ENCODE measurements around the gene CMIP. TPM values are rescaled to one million over a fixed set of nuclear protein-coding genes. Genes with fewer than 3 reads are reported as not detected.
A peak's percentile ranks its signal among the peaks of the same experiment; 100 is the strongest.

Gene CMIP
- total RNA-seq, 1 donor from 2014 or later: 18.8 TPM

DNA sequence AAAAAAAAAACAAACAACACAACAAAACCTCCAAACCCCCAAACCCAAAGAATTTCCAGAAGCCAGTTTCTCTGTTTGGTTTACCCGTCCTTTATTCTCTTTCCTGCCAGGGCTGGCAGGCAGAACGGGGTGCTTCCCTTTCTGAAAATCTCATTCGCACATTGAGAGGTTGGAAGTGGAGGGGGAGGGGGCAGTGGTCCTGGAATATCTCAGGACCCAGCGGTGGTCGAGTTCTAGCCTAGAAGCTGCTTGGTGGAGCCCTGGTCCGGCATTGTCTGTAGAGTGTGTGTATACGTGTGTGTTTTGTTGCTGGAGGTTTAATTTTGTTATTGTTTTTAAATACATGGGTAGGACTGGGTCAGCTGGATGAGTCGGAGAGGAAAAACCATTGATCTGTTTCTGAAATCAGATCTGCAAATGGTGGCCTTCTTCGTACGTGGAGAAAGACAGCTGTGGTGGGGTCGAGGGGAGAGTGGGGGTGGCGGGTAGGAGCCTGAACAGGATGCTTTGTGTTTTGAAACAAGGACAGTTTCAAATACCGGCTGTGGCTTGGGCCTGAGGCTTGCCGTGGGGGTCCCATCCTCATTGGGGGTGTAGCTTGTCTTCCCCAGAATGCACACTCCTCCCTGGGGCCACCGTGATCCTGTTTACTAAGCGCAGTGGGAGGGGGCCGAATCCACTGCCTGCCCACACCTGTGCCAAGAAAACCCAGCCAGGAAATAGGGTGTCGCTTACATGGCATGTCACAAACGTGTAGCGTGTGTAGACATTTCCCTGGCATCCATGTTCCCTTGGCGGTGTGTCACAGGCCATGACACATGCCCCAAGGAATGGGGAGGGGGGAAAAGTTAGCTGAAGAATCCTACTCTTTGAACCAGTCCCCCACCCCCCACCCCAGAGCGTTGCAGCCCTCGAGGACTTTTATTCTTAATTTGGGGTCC, 1.6 kb downstream of the CMIP start:
- no peak for FAIRE-seq
- no peak for DNase-seq (ENCODE audit: low spot score in 2 of 2)

DNA sequence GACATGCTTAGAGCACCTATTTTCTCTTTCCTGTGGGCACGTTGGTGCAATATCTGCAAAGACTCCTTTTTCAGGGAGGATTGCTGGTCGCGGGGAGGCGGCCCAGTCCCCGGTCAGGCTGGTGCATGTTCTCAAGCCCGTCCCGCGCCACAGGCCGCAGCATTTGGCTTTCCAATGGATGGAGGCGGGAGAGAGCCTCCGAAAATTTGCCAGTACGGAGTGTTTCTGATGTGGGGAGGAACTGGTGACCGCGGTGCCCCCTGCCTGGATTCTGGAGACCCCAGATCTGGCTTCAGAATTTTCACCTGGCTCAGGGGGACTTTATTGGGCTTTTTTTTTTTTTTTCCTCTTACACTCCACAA, 2.3 kb downstream of the CMIP start:
- no peak for FAIRE-seq
- DNase-seq (ENCODE audit: low spot score in 2 of 2): no peak

DNA sequence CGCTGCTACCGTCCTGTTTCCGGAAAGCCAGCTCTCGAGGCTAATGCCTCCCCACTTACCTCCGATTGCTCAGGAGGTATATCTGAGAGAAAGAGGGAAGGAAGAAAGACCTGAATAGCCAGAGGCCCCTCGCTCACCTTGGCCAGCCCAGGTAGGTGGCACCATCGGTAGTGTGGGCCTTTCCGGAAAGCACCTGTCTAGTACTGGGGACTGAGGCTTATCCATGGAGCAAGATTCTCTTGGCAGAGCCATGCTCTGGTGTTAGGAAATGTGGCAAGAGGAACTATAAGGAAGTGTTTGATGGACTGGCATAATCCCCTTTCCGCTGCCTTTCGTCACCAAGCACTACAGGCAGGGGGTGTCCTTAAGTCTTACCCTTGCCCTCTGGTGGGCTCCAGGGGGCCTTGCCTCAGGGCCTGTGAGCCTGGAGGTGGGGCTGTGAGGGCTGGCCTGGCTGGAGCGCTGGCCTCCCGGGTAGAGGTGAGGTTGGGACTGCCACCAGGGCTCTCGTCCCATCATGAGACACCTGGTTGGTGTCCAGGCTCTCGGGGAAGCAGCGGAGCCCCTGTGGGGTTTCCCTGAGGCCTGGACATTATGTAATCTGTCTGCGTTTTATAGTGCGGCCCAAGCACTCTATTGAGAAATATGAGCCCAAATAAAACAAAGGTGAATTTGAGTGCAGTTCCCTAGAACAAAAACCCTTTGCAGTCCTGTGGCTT, 2.9 kb downstream of the CMIP start:
- FAIRE-seq (no peak), DNase-seq (ENCODE audit: low spot score in 2 of 2) (no peak)

DNA sequence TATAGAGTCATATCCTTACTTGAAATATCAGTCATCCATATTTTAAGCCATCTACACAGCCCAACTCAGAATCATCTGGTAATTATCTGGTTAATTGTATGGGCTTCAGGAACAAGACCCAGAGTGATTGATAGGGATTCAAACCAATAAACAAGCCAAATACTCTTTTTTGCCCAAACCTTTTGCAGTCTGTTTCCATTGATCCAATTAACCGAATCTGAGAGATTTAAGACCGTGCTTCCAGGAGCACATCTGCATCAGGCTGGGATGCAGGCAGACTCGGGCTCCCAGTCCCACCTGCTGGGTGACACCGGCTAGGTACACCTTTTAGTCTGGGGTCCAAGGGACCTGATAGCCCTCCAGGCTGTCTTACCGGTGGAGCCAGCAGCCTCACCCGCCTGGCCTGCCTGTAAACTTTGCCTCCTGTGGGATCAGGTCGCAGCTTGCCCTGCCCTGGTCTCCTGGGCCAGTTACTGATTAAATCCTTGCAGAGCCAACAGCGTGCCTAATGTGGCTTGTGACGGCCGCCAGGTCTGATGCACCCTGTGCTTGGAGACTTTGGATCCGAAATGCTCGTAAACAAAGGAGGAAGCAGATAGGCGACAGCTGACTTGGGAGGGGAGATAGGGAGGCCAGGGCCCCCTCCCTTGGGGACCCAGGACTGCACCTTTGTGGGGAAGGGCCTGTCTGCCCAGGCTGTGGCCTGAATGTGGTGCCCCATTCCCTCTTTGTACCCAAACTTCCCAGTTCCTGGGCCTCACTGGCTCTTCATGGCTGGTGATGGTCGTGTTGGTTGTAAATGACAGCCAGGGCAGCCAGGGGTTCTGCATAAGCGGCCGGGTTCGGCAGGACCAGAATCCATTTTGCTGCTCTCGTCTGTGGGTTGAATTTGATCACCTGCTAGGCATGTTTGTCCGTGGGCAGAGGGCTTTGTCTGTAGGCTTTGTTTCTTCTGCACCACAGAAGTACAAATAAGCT, 3.8 kb downstream of the CMIP start:
- DNase-seq (ENCODE audit: low spot score in 2 of 2) (no peak), FAIRE-seq (no peak)

DNA sequence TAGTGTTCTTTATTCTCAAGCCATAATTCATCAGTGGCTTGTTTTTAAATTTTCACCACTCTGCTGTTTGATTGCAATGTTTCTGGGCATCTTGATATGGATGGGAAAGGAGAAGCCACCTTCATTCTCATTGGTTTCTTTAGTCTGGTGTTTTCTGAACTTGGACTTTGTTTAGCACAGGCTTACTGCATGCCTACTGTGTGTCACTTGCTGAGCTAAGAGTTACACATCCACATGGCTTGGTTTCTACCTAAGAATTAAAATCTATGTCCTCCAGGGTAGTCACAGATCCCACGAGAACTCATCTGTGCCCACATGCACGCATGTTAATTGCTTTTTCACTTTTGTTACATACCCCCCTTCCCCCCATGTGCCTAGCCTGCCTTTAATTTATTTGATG, 4.6 kb downstream of the CMIP start:
- DNase-seq (ENCODE audit: low spot score in 2 of 2): no peak
- no peak for FAIRE-seq

DNA sequence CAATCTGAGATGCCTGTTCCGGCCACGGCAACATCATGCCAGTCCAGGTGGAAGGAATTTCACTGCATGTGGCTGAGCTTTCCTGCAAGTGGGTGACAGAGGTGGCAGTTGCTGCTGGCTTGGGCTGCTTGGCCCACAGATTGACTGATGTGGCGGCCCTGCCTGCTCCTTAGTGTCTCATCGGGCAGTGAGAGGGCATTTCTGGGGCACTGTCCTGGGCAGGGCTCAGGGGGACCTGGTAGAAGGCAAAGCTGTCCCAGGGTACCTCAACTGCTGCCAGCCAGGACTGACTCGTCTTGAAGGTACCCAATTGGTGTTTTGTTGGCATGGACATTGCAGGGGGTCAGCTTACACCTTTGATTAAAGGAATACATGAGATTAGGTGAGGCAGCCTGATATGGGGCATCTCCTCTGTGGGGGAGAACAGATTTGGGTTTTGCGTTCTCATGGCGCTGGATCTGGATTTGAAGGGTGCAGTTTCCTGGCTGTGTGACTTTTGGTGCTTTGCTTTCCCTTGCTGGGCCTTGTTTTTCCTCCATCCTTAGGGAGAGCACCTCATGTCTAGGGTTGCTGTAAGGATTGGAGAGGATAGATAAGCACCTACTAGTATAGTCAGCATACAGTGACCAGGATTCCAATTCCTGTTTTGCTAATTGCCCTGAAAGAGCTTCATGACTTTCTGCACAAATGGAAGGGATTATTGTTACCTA, 5.4 kb downstream of the CMIP start:
- FAIRE-seq (no peak), DNase-seq (ENCODE audit: low spot score in 2 of 2) (no peak)

DNA sequence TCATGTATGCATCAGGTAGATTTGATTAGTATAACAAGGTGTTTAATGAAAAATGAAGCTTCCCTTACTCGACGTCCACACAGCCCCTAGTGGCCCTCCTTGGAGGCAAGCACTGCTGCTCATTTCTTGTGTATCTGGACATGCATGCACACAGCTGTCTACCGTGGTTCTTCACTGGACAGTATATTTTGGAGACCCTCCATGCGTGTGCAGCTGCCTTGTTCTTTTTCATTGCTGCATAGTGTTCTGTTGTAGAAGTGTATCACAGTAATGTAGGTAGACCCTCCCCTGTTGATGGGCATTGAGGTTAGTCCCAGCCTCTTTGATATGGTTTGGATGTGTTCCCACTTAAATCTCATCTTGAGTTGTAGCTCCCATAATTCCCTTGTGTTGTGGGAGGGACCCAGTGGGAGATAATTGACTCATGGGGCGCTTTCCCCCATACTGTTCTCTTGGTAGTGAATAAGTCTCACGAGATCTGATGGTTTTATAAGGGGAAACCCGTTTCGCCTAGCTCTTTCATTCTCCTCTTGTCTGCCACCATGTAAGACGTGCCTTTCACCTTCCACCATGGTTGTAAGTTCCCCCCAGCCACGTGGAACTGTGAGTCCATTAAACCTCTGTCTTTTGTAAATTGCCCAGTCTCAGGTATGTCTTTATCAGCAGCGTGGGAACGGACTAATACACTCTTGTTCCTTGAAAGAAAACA, 6.3 kb downstream of the CMIP start:
- FAIRE-seq (no peak), DNase-seq (ENCODE audit: low spot score in 2 of 2) (no peak)

DNA sequence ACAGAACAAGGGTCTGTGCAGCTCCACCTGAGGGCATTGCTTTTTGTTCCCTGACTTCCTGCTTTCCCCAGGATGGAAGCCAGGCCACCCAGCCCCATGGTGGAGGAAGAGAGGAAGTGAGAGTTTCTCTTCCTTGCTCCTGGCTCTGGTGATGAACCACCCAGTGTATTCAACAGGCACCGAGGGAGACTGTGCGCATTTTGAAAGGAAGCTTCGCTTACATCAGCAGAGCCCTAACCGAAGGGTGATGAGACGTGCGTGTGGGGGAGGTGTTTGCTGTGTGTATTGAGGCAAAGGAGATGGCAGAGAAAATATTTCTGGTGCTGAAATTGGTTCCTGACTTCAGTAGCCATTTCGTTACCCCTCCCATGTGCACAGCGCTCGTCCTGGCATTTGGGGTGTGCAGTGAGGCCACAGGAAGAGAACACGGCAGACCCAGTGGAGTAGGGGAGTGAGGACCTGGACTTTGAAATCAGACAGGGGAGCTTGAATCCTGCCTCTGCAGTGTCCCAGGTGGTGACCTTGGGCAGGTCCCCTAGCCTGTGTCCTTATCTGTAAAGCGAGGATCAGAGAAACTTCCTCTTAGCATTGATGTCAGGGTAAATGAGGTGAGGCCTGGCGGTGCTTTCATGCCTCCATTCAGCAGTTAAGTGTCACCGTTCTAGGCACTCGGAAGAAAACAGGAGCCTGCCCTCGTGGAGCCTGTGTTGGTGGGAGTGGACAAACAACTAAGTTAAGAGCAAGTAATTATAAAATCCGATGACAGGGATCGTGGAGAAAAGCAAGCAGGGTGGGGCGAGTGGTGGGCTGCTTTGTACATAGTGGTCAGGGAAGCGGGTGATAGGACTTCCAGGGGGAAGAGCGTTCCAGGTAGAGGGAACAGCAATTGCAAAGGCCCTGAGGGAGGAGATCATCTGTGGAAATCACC, 7.4 kb downstream of the CMIP start:
- FAIRE-seq: no peak
- no peak for DNase-seq (ENCODE audit: low spot score in 2 of 2)

DNA sequence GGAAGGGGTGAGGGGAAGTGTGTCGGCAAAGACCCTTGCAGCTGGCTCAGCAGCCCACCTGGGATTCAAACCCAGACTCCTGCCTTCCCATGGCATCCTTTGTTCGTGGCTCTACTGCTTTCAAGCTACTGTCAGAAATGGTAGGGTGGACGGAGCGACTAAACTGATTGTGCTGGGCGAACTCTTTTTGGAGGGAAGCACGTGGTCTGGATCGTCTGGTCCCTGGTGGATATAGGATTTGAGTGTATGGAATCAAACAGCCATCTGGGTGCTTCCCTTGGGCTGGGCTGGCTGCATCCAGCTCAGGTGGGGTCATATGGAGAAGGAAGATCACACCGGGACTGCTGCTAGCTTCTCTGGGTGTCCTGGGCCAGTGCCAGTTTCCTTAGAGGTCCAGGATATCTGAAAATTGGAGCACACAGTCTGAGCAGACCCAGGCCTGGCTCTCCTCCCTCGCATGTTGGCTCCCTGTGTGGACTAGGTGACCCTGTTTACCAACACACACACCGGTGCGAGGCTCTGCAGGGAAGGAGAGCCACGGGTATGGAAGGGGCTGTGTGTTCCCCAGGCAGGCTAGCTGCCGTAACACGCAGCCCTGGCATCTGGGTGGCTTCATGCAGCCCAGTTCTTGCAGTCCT, 8.6 kb downstream of the CMIP start:
- DNase-seq (ENCODE audit: low spot score in 2 of 2): no peak
- FAIRE-seq: no peak

DNA sequence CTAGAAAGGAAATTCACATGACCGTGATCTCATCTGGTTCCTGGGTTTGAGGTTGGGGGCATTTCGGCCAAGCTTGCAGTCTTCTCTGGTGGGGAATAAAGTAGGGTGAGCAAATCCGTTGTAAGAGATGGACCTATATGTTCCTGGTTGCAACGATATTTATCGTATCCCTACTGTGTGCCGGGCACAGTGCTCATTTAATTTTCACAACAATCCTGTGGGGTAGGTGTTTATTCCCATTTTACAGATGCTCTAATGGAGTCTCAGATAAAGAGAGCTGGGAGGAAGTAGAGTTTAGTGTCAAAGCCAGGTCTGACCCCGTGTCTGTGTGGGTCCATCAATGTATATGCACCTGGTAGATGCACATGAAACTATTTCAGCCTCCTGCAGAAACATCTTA, 9.4 kb downstream of the CMIP start:
- DNase-seq (ENCODE audit: low spot score in 2 of 2) (no peak), FAIRE-seq (no peak)

DNA sequence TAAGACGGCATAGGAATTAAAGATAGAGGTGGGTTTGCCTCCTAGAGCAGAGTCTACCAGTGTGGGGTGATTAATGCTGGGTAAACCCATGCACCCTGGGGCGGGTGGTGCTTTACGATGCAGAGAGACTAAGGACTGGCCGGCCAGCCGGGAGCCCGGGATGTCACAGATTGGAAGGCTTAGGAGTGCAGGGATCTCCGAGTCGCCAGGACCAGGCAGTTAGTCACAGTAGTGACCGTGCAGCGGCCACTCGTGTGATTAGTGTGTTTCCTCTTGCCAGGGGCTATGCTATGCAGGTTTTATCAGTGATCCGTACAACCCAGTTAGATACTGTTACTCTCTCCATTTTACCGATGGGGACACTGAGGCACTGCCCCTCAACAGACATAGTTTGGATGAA, 10.4 kb downstream of the CMIP start:
- FAIRE-seq (no peak), DNase-seq (ENCODE audit: low spot score in 2 of 2) (no peak)

DNA sequence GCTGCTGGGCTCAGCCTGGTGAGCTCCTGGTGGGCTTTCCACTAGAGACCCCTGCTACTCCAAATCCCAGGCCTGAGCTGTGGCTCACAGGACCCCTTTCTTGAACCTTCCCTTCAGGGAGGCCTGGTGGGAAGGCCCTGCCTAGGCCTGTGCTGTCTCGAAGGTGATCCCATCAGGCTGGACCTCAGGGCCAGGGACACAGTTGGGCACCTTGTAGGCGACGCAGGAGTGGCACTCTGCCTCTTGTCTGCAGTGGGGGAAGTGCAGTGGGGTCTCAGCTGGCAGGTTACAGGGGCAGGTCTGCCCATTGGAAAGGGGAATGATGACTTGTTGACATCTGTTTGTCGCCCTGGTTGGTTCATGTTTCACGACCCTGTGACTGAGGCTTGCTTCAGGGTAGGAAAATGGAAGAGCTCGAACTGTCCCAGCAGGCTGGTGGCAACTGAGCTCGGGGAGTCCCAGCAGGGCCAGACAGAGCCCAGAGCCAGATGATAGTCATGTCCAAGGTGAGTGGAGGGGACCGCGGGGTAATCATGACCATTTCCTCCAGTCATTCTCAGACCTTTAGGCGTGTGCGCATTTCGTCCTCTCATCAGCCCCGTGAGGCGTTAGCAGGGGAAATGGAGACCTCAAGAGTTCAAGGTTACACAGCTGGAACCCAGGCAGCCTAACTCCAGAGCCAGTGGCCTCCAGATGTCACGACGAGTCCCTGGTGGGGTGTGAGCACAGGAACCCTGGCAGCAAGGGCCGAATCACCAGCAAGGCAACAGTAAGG, 11.3 kb downstream of the CMIP start:
- no peak for DNase-seq (ENCODE audit: low spot score in 2 of 2)
- no peak for FAIRE-seq

DNA sequence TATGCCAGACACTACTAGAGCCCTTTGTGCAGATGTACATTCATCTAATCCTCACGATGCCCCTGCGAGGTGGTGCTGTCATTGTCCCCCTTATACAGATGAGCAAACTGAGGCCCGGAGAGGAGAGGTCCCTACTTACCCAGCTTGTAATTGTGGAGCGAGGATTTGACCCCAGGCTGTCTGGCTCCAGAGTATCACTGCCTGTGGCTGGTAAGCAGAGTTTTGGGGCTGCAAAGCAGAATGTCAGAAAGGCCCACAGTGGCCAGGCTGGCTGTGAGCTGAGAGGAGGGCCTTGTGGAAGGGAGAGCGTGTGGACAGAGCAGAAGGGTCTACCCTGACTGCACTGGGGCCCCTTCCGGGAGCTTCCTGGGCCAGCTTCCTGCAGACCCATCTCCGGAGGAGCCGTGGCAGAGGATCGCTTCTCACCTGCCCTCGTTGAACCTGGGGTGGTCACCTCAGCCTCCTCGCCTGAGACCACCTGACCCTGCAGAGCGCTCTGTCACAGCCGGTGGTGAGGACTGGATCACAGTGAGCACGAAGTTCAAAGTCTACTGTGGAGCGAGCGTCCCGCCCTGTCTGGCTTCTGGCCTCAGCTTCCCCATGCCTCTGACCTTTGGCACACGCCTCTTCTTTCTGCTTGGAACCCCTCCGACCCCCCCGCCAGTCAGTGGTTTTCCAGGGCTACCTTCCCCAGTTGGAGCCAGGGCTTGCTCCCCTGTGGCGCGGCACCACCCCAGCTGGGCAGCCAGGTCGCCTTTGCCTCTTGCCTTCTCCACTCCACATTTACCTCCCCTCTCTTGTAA, 12.1 kb downstream of the CMIP start:
- FAIRE-seq: no peak
- no peak for DNase-seq (ENCODE audit: low spot score in 2 of 2)

DNA sequence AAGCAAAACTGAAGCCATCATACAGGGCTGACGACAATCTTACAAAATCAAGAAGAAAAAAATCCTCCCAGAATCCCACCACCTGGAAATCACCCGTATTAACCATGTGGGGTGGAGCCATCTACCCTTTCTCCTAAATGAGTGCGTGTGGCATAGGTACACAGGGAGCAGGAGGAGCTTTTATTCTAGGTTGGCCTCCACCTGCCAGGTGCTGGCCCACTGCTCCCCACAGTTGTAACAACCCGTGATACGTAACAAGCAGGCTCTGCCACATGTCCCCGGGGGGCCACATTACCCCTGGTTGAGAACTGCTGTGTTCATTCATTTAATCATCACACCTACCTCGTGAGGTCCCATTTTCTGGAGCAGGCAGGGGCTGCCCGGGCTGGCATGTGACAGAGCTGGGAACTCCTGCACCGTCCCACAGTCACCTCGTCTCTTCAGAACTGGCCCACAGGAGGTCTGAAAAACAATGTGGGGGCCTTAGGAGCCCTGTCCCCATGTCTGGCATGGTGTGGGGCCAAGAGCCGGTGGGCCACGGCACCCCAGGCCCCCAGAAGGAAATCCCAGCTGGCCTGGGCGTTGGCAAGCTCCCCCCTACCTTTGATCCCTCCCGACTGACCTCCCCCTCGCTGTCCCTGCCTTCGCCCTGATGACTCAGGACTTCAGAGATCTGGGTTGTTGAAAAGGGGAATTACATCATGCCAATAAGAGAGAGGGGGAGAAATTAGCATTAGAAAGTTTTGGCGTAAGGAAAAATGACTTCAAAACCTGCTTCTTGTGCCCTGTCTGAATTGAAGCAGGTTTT, 12.9 kb downstream of the CMIP start:
- FAIRE-seq: no peak
- DNase-seq (ENCODE audit: low spot score in 2 of 2): peak in 1 of 2 donors; percentile 50

DNA sequence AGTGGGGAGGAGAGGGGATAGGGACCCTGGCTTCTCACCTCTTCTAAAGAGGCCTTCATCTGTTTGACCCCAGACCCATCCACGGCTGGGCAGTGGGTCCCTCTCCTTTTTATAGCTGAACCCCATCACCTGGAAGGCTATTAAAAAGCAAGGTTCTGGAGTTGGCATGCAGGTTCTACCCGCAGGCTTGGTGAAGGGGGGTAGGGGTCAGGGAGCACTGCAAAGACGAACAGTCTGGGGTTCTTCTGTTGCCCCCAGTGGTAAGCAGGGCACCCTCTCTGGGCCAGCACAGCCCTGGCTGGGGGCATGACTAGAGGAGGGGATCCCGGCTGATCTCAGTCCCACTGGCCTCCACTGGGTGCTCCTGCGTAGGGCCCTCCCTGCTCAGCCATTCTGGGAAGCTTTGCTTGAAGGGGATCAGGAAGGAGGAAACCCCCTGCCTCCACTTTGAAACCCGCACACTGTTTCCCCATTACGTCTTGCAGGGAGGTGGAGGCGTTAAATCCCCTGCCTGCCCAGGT, 13.6 kb downstream of the CMIP start:
- FAIRE-seq (no peak), DNase-seq (ENCODE audit: low spot score in 2 of 2) (no peak)
